HG03045 (cell line): ENCODE results near the gene ZNF473.
A peak's percentile ranks its signal among the peaks of the same experiment; 100 is the strongest.

Experiments
- ATAC-seq: cut with Tn5 transposase; IDR thresholded peaks from one replicate; pipeline ENCODE4 v1.9.1; 2021; ENCODE audit warnings: mild to moderate bottlenecking, moderate library complexity; ENCODE audit not compliant: unreplicated experiment

Gene ZNF473

DNA sequence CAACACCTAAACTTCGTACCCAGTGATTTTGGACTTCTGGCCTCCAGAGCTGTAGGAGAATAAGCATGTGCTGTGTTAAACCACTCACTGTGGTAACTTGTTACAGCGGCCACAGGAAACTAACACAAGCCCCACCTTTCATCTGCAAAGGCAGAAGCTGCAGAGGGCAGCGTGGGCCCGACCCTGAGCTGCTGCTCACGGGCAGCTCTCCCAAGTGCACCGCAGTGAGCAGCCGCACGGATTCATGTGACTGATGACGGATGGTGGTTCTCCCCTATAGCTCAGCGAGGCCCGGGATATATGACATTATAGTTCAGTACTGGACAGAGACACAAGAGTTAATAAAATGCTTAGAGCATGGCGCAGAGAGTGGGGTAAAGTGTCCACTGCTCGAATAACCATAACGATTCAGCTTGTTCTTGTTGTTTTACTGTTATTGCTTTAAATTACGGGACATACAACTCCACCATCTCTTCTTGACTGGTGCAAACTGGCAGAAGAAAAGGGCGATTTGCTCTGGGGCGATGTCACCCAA lies 22.5 kb upstream of the ZNF473 start:
- no peak for ATAC-seq

GRCh38 chr19:50003810-50004419 lies 21.9 kb upstream of the ZNF473 start:
- ATAC-seq = no peak

- ATAC-seq = no peak
These were observed 20.4 kb upstream of the ZNF473 start for GRCh38 chr19:50005428-50005827.

GRCh38 chr19:50007170-50007569 lies 18.6 kb upstream of the ZNF473 start:
- ATAC-seq = no peak

GRCh38 chr19:50007947-50008346 lies 17.9 kb upstream of the ZNF473 start:
- no peak for ATAC-seq

DNA sequence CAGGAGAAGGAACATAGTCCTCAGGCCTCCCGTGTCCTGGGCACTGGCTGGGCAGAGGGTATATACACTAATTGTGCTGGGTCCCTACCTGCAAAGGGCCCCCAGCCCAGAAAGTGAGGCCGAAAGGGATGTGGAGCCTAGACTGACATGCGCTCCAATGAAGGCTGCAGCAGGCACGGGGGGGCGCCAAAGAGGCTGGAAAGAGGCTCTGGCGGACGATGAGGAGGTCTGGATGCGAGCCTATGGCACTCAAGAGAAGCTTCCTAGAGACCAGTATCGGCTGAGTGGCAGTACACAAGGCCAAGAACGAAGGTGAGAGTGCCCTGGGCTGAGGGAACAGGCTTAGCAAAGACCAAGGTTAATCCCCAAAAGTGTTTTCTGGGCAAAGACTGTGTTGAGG lies 17.3 kb upstream of the ZNF473 start:
- ATAC-seq = no peak

GRCh38 chr19:50016225-50016807 lies 9.5 kb upstream of the ZNF473 start:
- ATAC-seq = no peak

- no peak for ATAC-seq
These were observed 5.3 kb upstream of the ZNF473 start for GRCh38 chr19:50020481-50020880.

DNA sequence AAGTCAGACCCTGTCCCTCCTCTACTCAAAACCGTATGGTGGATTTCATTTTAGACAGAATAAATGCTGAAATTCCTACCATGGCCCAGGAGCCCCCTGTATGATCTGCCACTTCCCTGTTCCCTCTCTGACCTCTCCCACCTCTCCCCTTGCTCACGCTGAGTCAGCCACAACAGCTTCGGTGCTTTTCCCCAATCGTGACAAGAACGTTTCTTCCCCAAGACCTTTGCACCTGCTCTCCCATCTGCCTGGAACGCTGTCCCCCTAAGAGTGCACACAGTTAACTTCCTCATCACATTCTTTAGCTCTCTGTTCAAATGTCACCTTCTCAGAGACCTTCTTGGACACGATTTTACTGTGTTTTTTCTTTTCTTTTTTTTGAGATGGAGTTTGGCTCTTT lies 3.0 kb upstream of the ZNF473 start:
- ATAC-seq = no peak

DNA sequence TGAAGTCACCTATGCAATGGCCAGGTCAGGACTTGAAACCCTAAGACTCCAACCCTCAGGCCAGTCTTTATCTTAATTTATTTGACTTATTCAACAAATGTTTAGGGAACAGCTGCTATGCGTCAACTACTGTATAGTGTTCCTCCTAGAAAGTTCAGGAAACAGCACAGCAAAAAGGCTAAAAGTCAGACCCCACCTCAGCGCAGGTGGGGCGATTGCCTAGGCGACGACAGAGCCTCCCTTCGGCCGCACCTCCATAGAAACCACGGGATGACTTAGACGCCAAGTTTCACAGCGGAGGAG lies 1.1 kb upstream of the ZNF473 start:
- ATAC-seq = no peak

DNA sequence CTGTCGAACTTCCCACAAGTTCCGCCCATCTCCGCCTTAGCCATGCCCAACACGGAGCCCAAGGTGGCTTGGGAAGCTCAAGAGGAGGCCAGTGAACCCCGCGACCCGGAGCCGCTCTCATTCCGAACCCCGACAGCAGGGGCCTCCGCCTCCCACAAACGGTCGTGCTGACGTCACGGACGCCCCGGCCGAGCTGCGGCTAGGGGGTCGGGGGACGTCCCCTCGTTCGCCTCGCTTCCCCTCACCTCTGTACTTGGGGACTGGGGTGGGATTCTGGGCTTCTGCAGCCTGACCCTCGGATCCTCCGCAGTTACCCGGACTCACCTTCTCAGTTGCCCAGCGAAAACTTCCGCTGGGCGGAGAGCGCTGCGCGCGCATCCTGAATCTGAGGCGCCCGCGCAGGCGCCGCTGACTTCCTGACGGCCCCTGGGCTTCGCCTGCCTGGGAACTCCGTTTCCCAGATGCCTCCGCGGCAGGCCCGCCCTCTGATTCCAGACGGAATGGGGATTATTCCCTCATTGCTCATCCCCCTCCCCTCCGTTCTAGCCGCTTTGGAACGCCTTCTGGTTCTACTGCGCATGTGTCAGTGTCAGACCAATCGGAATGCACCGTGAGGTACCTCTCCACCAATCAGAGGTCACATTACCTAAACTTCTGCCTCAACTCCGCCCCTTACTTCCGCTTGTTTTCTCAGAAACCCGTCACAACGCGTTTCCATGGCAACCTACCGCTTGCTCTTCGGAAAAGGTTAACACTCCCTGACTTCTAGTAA lies 597 bp upstream of the ZNF473 start, which contains the start of gene VRK3:
Gene VRK3 (minus strand): TSS at position 351 of the 772 bp plus-strand sequence. CDS start 9,210 bp downstream, outside the sequence.
- peak; percentile 76 for ATAC-seq

- no peak for ATAC-seq
These were observed 723 bp downstream of the ZNF473 start for GRCh38 chr19:50026550-50026906.

DNA sequence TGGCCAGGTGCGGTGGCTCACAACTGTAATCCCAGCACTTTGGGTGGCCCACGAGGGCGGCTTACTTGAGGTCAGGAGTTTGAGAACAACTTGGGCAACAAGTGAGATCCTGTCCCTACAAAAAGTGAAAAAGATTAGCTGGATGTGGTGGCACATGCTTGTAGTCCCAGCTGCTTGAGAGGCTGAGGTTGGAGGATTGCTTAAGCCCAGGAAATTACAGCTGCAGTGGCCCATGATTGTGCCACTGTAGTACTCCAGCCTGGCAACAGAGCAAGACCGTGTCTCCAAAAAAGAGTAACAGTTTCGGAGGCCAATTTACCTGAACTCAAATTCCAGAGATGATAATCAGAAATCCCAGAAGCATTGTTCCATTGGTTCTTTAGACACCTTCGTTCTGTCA lies 4.4 kb downstream of the ZNF473 start:
- no peak for ATAC-seq

DNA sequence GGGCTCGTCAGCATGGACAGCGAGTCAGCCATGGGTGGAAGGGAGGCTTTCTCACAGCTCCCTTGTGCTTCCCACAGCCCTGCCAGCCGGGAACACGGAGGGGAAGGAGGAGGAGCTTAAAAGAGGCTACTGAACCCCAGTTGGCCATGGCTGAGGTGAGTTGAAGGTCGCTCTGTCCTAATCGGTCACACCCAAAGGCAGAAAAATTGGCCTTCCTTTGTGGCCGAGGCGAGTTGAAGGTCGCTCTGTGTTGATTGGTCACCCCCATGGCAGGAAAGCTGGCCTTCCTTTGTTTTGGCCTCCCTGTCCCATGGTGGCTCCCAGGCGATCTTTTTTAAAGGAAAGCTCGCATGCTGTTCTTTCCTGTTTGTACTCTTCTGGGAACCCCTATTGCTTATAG lies 5.1 kb downstream of the ZNF473 start:
- ATAC-seq = no peak

DNA sequence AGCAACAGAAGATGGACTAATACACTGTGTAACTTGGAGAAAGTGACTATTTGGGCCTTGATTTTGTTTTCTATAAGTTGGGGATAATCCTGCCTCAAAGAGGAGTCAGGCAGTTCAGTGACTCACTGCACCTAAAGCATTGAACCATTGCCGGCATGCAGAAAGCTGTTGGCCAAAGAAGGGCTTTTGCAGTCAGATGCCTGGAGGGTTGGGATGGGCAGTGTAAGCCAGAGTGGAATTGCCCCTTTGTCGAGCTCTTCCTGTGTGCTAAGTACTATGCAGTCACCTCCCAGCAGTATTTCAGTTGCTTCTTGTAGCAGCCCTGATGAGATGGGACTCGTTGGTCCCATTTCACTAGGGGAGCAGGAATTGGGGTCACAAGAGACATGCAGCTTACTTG lies 11.1 kb downstream of the ZNF473 start:
- ATAC-seq = no peak

- ATAC-seq = no peak
These were observed 14.2 kb downstream of the ZNF473 start for GRCh38 chr19:50039968-50040367.

- no peak for ATAC-seq
These were observed 15.2 kb downstream of the ZNF473 start for GRCh38 chr19:50040967-50041366.

GRCh38 chr19:50042363-50043024 lies 16.7 kb downstream of the ZNF473 start:
- ATAC-seq = no peak

DNA sequence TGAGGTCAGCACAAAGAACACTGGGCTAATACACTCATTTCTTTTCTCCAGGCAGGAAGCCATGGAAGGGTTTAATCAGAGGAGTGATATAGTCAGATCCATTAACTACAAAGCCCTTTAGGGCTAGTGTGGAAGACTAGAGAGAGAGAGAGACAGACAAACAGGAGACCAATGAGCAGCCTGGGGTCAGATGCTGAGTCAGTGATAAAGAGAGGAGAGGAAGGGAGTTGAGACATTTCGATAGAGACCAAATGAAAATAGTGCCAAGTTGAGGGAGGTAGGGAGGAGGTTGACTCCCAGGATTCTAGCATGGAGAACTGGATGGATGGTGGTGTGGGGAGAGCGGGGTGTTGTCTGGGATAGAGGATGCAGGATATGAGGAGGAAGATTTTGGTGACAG lies 18.2 kb downstream of the ZNF473 start:
- no peak for ATAC-seq

GRCh38 chr19:50044922-50045321 lies 19.1 kb downstream of the ZNF473 start:
- ATAC-seq = no peak

GRCh38 chr19:50046649-50047503 lies 21.1 kb downstream of the ZNF473 start:
- no peak for ATAC-seq
